Stimulated activated CD4-positive, alpha-beta T cell treated with anti-CD3 and anti-CD28 coated beads, Interleukin-1b, Interleukin-23, amount 100 ng/mL, for 4 hours (primary cell): ENCODE measurements around the gene CDHR5.
A peak's percentile ranks its signal among the peaks of the same experiment; 100 is the strongest.
"Not testable (repeated sequence)": the region's sequence is repeated elsewhere in the genome, so short reads cannot be mapped to it uniquely, and the experiment has no call there.

ENCODE experiments used
- DNase-seq, 2 donors: peaks; one replicate each; pipeline ENCODE4 v3.0.0-alpha.2; 2020; ENCODE audit warnings: low read depth in 2 of 2

The CDHR5 gene

GRCh38 chr11:624705-625635 lies at the start of gene CDHR5:
CDHR5 (minus strand) TSS chr11:624955; CDS start chr11:624902, 53 bp downstream.
- DNase-seq, result no peak

DNA sequence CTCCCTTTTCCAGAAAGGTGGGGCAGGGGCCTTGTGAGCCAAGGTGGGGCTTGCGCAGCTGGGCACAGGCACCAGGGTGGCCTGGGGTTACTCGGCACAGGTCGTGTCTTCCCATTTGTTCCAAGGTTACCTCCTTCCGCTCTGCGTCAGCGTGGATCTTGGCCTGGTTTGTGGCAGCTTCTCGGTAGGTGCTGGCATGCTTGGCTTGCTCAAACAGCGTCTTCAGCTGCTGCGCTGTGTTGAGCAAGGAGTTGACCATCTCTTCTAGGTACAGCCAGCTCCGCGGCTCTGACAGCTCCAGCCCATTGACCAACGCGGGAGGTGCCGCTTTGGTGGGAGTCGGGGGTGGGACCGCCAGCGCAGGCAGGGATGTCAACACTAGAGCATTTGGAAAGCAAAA lies 49.7 kb upstream of the CDHR5 start:
- DNase-seq, result no peak

DNA sequence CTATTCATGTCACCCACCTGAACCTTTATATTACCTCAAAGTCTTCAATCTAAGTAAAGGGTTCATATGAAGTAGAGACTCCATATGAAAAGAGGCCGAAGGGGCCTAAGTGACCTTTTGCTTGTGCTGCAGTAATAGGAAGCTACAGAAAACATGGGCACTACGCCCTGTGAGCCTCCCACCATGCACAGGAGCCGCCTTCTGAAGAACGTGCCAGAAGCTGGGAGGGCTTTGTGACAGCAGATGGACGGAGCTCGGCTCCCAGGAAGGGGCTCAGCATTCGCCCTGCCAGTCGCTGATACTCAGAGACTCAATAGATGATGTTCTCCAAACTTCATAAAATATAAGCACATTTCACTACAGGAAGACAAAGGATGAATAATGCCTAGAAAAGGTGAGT lies 49.1 kb upstream of the CDHR5 start:
- DNase-seq, result no peak

- DNase-seq, result no peak
Measured at GRCh38 chr11:665704-666281, 41.0 kb upstream of the CDHR5 start.

- no peak for DNase-seq
Measured at GRCh38 chr11:665062-665703, 40.4 kb upstream of the CDHR5 start.

DNA sequence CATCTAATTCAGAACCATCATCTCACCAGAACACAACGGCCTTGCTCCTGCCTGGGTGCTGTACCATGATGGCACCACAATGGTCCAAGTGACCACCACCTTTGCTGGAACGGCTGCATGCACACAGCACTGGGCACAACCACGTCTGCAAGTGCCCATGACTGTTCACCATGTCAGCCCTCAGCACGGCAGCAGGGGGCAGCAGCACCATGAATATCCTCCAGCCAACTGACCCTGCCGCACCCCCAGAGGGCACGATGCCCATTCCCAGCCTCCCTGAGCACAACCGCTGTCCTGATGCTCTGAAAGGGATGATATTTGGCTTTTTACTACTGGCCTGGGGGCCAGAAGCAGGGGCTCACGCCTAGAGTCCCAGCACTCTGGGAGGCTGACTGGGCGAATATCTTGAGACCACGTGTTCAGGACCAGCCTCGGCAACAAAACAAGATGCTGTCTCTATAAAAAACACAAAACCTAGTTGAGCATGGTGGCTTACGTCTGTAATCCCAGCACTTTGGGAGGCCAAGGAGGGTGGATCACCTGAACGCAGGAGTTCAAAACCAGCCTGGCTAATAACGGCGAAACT lies 38.0 kb upstream of the CDHR5 start:
- DNase-seq, result peak in 1 of 2 donors; percentile 16

- no peak for DNase-seq
Measured at GRCh38 chr11:660681-661444, 36.1 kb upstream of the CDHR5 start.

- DNase-seq, result no peak
Measured at GRCh38 chr11:660281-660680, 35.5 kb upstream of the CDHR5 start.

- DNase-seq, result no peak
Measured at GRCh38 chr11:659532-660085, 34.9 kb upstream of the CDHR5 start.

GRCh38 chr11:657691-658126 lies 33.0 kb upstream of the CDHR5 start:
- no peak for DNase-seq

DNA sequence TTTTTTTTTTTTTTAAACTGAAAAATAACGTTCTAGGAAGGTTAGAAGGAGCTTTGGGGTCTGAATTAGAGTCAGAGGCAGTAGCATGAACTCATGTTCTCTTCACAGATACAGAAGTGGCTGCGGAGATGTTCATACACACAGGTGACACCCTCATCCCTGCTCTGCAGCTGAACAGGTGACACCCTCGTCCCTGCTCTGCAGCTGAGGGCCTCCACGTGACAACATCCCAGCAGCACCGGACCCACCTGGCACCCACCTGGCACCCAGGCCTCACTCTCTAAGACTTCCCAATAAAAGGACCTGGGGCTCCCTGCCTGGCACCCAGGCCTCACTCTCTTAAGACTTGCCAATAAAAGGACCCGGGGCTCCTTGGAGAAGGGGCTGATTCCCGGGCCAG lies 32.1 kb upstream of the CDHR5 start:
- no peak for DNase-seq

DNA sequence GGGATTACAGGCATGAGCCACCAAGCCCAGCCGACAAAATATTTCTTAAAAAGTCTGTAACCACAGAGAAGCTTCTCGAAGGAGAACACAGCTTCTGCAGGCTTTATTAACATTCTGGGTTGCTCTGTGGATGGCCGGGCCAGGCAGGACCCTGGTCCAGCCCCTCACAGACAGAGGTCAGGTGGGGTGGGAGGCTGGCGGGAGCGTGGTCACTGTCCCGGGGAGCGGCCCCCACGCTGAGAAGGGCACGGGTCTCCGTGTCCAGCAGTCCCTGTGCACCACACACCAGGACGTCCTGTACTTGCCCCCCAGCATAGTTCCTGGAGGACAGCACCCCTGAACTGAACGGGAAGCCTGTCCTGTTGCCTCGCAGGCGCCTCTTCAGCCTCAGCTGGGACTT lies 31.7 kb upstream of the CDHR5 start:
- DNase-seq, result no peak

GRCh38 chr11:655036-655726 lies 30.4 kb upstream of the CDHR5 start:
- DNase-seq, result no peak

GRCh38 chr11:654444-654843 lies 29.7 kb upstream of the CDHR5 start:
- DNase-seq, result not testable (repeated sequence)

GRCh38 chr11:653837-654236 lies 29.1 kb upstream of the CDHR5 start:
- DNase-seq, result no peak

- not testable (repeated sequence) for DNase-seq
Measured at GRCh38 chr11:653136-653535, 28.4 kb upstream of the CDHR5 start.

DNA sequence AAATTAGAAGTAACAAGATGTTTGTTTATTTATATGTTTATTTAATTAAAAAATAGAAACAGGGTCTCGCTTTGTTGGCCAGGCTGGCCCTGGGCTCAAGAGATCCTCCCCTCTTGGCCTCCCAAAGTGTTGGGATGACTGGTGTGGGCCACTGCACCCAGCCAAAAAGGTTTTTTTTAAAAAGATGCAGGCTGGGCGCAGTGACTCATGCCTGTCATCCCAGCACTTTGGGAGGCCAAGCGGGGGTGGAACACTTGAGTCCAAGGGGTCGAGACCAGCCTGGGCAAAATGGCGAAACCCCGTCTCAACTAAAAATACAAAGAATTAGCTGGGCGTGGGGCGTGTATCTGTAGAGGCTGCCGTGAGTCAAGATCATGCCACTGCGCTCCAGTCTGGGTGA lies 25.7 kb upstream of the CDHR5 start:
- no peak for DNase-seq

GRCh38 chr11:647672-648158 lies 23.0 kb upstream of the CDHR5 start:
- DNase-seq, result not testable (repeated sequence)

GRCh38 chr11:646214-646613 lies 21.5 kb upstream of the CDHR5 start:
- DNase-seq, result no peak

DNA sequence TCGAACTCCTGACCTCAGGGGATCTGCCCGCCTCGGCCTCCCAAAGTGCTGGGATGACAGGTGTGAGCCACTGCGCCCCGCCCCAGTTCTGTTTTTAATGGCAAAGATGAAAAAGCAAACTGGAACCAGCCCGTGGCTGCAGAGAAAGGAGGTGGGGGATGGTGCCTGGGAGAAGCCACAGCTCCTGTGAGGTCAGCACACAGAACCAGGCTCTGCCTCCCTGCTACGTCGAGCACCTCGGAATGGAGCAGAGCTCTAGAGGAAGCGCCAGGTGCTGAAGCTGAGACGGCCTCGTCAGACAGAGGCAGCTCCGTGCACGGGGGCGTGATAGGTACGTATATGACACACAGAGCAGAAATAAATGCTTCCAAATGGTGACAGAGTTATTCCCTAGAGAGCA lies 20.8 kb upstream of the CDHR5 start:
- DNase-seq, result no peak
